Endothelial cell of umbilical vein (primary cell): Measurements from ENCODE around the gene TMEM18. TPM values are rescaled to one million over a fixed set of nuclear protein-coding genes. Genes with fewer than 3 reads are reported as not detected.

Source experiments
- BruUV-seq: library from RNA; stranded (reverse); fragments of 400-500 nt; replicated peaks from 2 replicates; lab custom pipeline; 2021; lab: Mats Ljungman, UMichigan
- CTCF ChIA-PET: fragments of 300-600, 350-600 bp; sonication (Branson Sonifier 250); formaldehyde crosslinking; loops from one replicate; lab custom pipeline; 2021; ENCODE audit warnings: antibody characterized with exemption, inconsistent platforms; lab: Charles Lee
- POLR2A ChIA-PET: fragments of 300-600, 350-600 bp; sonication (Branson Sonifier 250); formaldehyde crosslinking; loops from one replicate; lab custom pipeline; 2021; ENCODE audit warnings: antibody characterized with exemption, inconsistent platforms; lab: Charles Lee
- DNase-seq: peaks from one replicate; pipeline ENCODE4 v3.0.0-alpha.2; 2011; ENCODE audit warnings: low read depth, low spot score
- FAIRE-seq: peaks from 2 replicates; lab custom pipeline; 2011; peaks lifted over from hg19 to GRCh38; lab: Jason Lieb, UNC
- H2AFZ ChIP-seq: 2 replicates; pipeline ENCODE4 v1.6.0; 2012; ENCODE audit warnings: low read depth, low read length, control low read depth, inconsistent platforms
- H3K27ac ChIP-seq: 2 replicates; pipeline ENCODE4 v1.5.1; 2011; ENCODE audit warnings: low read depth, mild to moderate bottlenecking, control low read depth, low read length, moderate library complexity; ENCODE audit not compliant: insufficient read depth
- H3K27me3 ChIP-seq, 2 experiments: 2 replicates each; pipeline versions ENCODE4 v1.6.0 to v1.6.1; 2011; ENCODE audit warnings: low read length in 2 of 2, mixed read lengths in 1 of 2; ENCODE audit not compliant: control insufficient read depth in 2 of 2, insufficient read depth in 2 of 2
- H3K36me3 ChIP-seq, 2 experiments: 2 replicates in 1 of 2; 3 replicates in 1 of 2; pipeline ENCODE4 v1.5.1; 2011; ENCODE audit warnings: low read length in 2 of 2, mild to moderate bottlenecking in 1 of 2, moderate library complexity in 1 of 2; ENCODE audit not compliant: control insufficient read depth in 2 of 2, insufficient read depth in 2 of 2; ENCODE audit errors: extremely low read depth in 1 of 2
- H3K4me1 ChIP-seq: 3 replicates; pipeline ENCODE4 v1.5.1; 2011; ENCODE audit warnings: mild to moderate bottlenecking, low read length; ENCODE audit not compliant: control insufficient read depth, insufficient read depth; ENCODE audit errors: extremely low read depth
- H3K4me2 ChIP-seq: 2 replicates; pipeline ENCODE4 v1.6.1; 2011; ENCODE audit warnings: low read length, control low read depth, mixed read lengths; ENCODE audit not compliant: insufficient read depth
- H3K4me3 ChIP-seq, 3 experiments: fragments of 200-600 bp in 1 of 3; sonication (generic), shearing (Covaris generic) in 1 of 3; replicated peaks in 1 of 3; 2 replicates each; pipeline ENCODE4 v1.5.1; 2011 to 2016; ENCODE audit warnings: control low read depth in 3 of 3, low read length in 3 of 3, mild to moderate bottlenecking in 2 of 3, inconsistent platforms in 1 of 3, low read depth in 1 of 3, moderate library complexity in 1 of 3; ENCODE audit not compliant: insufficient read depth in 1 of 3
- H3K79me2 ChIP-seq: 2 replicates; pipeline ENCODE4 v1.6.0; 2012; ENCODE audit warnings: low read length, inconsistent platforms; ENCODE audit not compliant: control insufficient read depth, insufficient read depth
- H3K9ac ChIP-seq: replicated peaks from 2 replicates; pipeline ENCODE3; 2011; ENCODE audit warnings: low read length, control low read depth; ENCODE audit not compliant: insufficient read depth; ENCODE audit errors: extremely low read depth
- H3K9me1 ChIP-seq: replicated peaks from 3 replicates; pipeline ENCODE4 v1.6.0; 2011; ENCODE audit warnings: mild to moderate bottlenecking, low read length; ENCODE audit not compliant: control insufficient read depth, insufficient read depth; ENCODE audit errors: extremely low read depth
- H3K9me3 ChIP-seq: replicated peaks from 2 replicates; pipeline ENCODE4 v1.5.1; 2012; ENCODE audit warnings: low read length, inconsistent platforms; ENCODE audit not compliant: control insufficient read depth, insufficient read depth
- H4K20me1 ChIP-seq: replicated peaks from 2 replicates; pipeline ENCODE3; 2011; ENCODE audit warnings: mild to moderate bottlenecking, low read length; ENCODE audit not compliant: control insufficient read depth, insufficient read depth; ENCODE audit errors: extremely low read depth
- CTCF ChIP-seq, 2 donors: IDR thresholded peaks; 1 replicate in 1 of 2; 2 replicates in 1 of 2; pipeline ENCODE4 v1.5.1; 2011; ENCODE audit warnings: low read length in 2 of 2, mild to moderate bottlenecking in 2 of 2, moderate library complexity in 2 of 2, control low read depth in 1 of 2, inconsistent platforms in 1 of 2, low read depth in 1 of 2; ENCODE audit not compliant: insufficient read depth in 1 of 2; ENCODE audit errors: extremely low read depth in 1 of 2
- EZH2 ChIP-seq: IDR thresholded peaks from 2 replicates; pipeline ENCODE4 v1.6.1; 2012; ENCODE audit warnings: borderline replicate concordance, low read depth, mild to moderate bottlenecking, moderate library complexity, low read length, inconsistent platforms; ENCODE audit not compliant: severe bottlenecking
- FOS ChIP-seq: IDR thresholded peaks from 2 replicates; pipeline ENCODE4 v1.6.1; 2011; ENCODE audit warnings: mild to moderate bottlenecking, low read length, moderate library complexity, borderline replicate concordance; ENCODE audit not compliant: insufficient read depth
- GATA2 ChIP-seq: IDR thresholded peaks from 2 replicates; pipeline ENCODE4 v1.7.0; 2011; ENCODE audit warnings: low read depth, mild to moderate bottlenecking, moderate library complexity, mixed read lengths, low read length; ENCODE audit not compliant: insufficient read length, insufficient read depth
- JUN ChIP-seq: IDR thresholded peaks from 2 replicates; pipeline ENCODE4 v1.6.1; 2011; ENCODE audit warnings: borderline replicate concordance, low read depth; ENCODE audit not compliant: insufficient read length, insufficient read depth
- MAX ChIP-seq: IDR thresholded peaks from 2 replicates; pipeline ENCODE4 v1.6.1; 2011; ENCODE audit not compliant: insufficient read depth, insufficient read length
- MYC ChIP-seq: IDR thresholded peaks from one replicate; pipeline ENCODE4 v1.6.1; 2011; ENCODE audit warnings: mild to moderate bottlenecking, low read depth, low read length
- POLR2A ChIP-seq: IDR thresholded peaks from 2 replicates; pipeline ENCODE4 v1.6.1; 2012; ENCODE audit warnings: low read depth, mild to moderate bottlenecking, control low read depth, low read length
- POLR2AphosphoS5 ChIP-seq: IDR thresholded peaks from 2 replicates; pipeline ENCODE4 v1.6.1; 2012; ENCODE audit warnings: low read depth, mild to moderate bottlenecking, control low read depth, low read length, moderate library complexity; ENCODE audit not compliant: insufficient read depth
- dilution Hi-C: fragments of 300-500 bp; cut with MboI; formaldehyde crosslinking; loops from one replicate; pipeline ENCODE4 v1.15.0; 2019; ENCODE audit warnings: low sequenced_read_pairs; ENCODE audit not compliant: extremely low pct_ligation_motif_present
- intact Hi-C: fragments of 100-400 bp; cut with micrococcal nuclease; formaldehyde crosslinking; loops from one replicate; pipeline ENCODE4 v1.10.0; 2022
- polyA plus RNA-seq, 4 experiments: library from polyadenylated mRNA; depleted of rRNA in 3 of 4; stranded (reverse) in 3 of 4; unstranded in 1 of 4; fragments of >200 nt; gene quantifications; 2 replicates each; pipeline versions ENCODE4 v1.2.1 to v1.2.3, GENCODE V29; 2011 to 2012; ENCODE audit warnings: missing spikeins in 1 of 4
- total RNA-seq: library from RNA; stranded (reverse); gene quantifications from 2 replicates; pipeline ENCODE4 v1.2.3, GENCODE V29; 2021

The TMEM18 gene
- total and polyA plus RNA-seq, 2 donors (not counting 3 experiments of a cell fraction or from before 2014, with no cell fraction given): 19.1 to 23.1 TPM

- Histone ChIP-seq H2AFZ (no peak overlapping the region), H3K4me1 (no peaks in the 10 kb centered on the region), H3K27me3 (no peaks in the 10 kb centered on the region), H3K79me2 (no peaks in the 10 kb centered on the region), H3K4me2 (no peak overlapping the region), H3K9me3 (no peaks in the 10 kb centered on the region), H4K20me1 (no peaks in the 10 kb centered on the region), H3K36me3 (no peaks in the 10 kb centered on the region), H3K9me1 (no peaks in the 10 kb centered on the region), H3K27ac (no peak overlapping the region), H3K9ac (no peak overlapping the region), H3K4me3 (no peak overlapping the region)
- dilution Hi-C loops: no loop called here
- ChIA-PET POLR2A (no interaction called here), CTCF (no interaction called here)
- intact Hi-C loops: no loop called here
- FAIRE-seq: no peak
- no peak for DNase-seq
- TF ChIP-seq JUN: no peak
- no peak for TF ChIP-seq MAX
- TF ChIP-seq EZH2: no peak
- no peak for TF ChIP-seq POLR2AphosphoS5
- TF ChIP-seq MYC: no peak
- no peak for TF ChIP-seq FOS
- TF ChIP-seq POLR2A: no peak
- no peak for TF ChIP-seq CTCF (IDR thresholded peaks at IDR 0.05; ENCODE audit: extremely low read depth in 1 of 2, insufficient read depth in 1 of 2, low read depth in 1 of 2, low read length in 2 of 2)
- TF ChIP-seq GATA2: no peak
- no TSS peak for BruUV-seq
Observed at GRCh38 chr2:624551-625347, 52.5 kb downstream of the TMEM18 start.
